Ishikawa (cell line): ENCODE results near the gene ZNF18.

ENCODE experiments used
- CEBPB ChIP-seq: IDR thresholded peaks from 2 replicates; pipeline ENCODE4 v1.6.1; 2012
- CREB1 ChIP-seq: IDR thresholded peaks from 2 replicates; pipeline ENCODE4 v1.6.1; 2012; ENCODE audit warnings: low read depth
- EP300 ChIP-seq: IDR thresholded peaks from 2 replicates; pipeline ENCODE4 v1.6.1; 2012; ENCODE audit warnings: borderline replicate concordance
- NFIC ChIP-seq: IDR thresholded peaks from 2 replicates; pipeline ENCODE4 v1.6.1; 2012
- RAD21 ChIP-seq: IDR thresholded peaks from 2 replicates; pipeline ENCODE4 v1.6.1; 2012; ENCODE audit warnings: low read depth
- REST ChIP-seq: IDR thresholded peaks from 2 replicates; pipeline ENCODE4 v1.6.1; 2012; ENCODE audit warnings: low read depth, mild to moderate bottlenecking
- TAF1 ChIP-seq: IDR thresholded peaks from 2 replicates; pipeline ENCODE4 v1.6.1; 2012; ENCODE audit warnings: low read depth, mild to moderate bottlenecking
- TEAD4 ChIP-seq: IDR thresholded peaks from 2 replicates; pipeline ENCODE4 v1.6.1; 2012
- YY1 ChIP-seq: IDR thresholded peaks from 2 replicates; pipeline ENCODE4 v1.6.1; 2012; ENCODE audit warnings: low read depth
- ZBTB7A ChIP-seq: IDR thresholded peaks from 2 replicates; pipeline ENCODE4 v1.6.1; 2012; ENCODE audit warnings: low read depth
- TF ChIP-seq, protein P1 (sequence below): IDR thresholded peaks from 2 replicates; pipeline ENCODE4 v1.6.1; 2012
- TF ChIP-seq, protein P2 (sequence below): IDR thresholded peaks from 2 replicates; pipeline ENCODE4 v1.6.1; 2012

DNA sequence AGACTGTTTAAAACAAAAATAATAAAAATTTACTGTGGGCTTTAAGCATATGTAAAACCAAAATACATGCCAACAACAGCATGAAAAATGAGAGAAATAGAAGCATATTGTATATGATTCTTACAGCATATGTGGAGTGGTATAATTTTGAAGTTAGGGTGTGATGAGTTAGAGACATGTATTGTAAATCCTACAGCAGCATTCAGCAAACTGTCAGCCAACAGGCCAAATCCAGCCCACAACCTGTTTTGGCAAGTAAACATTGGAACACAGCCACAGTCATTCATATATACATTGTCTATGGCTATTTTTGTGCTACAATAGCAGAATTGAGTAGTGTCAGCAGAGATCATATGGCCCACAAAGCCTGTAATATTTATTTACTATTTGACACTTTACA, 42.3 kb downstream of the ZNF18 start:
- TF ChIP-seq TAF1 (no peak), ZBTB7A (no peak), REST (no peak), CREB1 (no peak), CEBPB (no peak), NFIC (no peak), RAD21 (no peak), EP300 (no peak), YY1 (no peak), TEAD4 (no peak)
- TF ChIP-seq, protein P1, sequence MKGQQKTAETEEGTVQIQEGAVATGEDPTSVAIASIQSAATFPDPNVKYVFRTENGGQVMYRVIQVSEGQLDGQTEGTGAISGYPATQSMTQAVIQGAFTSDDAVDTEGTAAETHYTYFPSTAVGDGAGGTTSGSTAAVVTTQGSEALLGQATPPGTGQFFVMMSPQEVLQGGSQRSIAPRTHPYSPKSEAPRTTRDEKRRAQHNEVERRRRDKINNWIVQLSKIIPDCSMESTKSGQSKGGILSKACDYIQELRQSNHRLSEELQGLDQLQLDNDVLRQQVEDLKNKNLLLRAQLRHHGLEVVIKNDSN = no peak
- TF ChIP-seq, protein P2, sequence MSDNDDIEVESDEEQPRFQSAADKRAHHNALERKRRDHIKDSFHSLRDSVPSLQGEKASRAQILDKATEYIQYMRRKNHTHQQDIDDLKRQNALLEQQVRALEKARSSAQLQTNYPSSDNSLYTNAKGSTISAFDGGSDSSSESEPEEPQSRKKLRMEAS = no peak
